WTC11 (cell line): ENCODE results near the gene RPP30. TPM values are rescaled to one million over a fixed set of nuclear protein-coding genes. Genes with fewer than 3 reads are reported as not detected.
"Not testable (repeated sequence)": the region's sequence is repeated elsewhere in the genome, so short reads cannot be mapped to it uniquely, and the experiment has no call there.

Experiments
- ATAC-seq: fragments of 200-7000 bp; cut with Tn5 transposase; 2 replicates; pipeline ENCODE4 v1.10.0; 2021; ENCODE audit warnings: mild to moderate bottlenecking, moderate library complexity
- CTCF ChIA-PET: fragments of 300-600 bp; sonication (Branson Sonifier 250); formaldehyde crosslinking; loops from one replicate; lab custom pipeline; 2021; ENCODE audit warnings: antibody characterized with exemption; lab: Charles Lee
- POLR2A ChIA-PET: fragments of 350-600 bp; sonication (Branson Sonifier 250); formaldehyde crosslinking; loops from one replicate; lab custom pipeline; 2021; ENCODE audit warnings: antibody characterized with exemption; lab: Charles Lee
- DNase-seq: peaks from one replicate; pipeline ENCODE4 v3.0.0; 2021; ENCODE audit warnings: low spot score
- H3K27ac Mint-ChIP-seq: 2 replicates; pipeline ENCODE4 v1.8.0; 2021; ENCODE audit warnings: mixed read lengths
- H3K27me3 Mint-ChIP-seq: 2 replicates; pipeline ENCODE4 v1.8.0; 2021; ENCODE audit warnings: low read depth, mild to moderate bottlenecking, moderate library complexity, mixed read lengths
- H3K36me3 Mint-ChIP-seq: 2 replicates; pipeline ENCODE4 v1.8.0; 2021; ENCODE audit warnings: mixed read lengths
- H3K4me1 Mint-ChIP-seq: 2 replicates; pipeline ENCODE4 v1.8.0; 2022; ENCODE audit warnings: mixed read lengths
- H3K4me3 Mint-ChIP-seq: 2 replicates; pipeline ENCODE4 v1.8.0; 2021; ENCODE audit warnings: mild to moderate bottlenecking, moderate library complexity, mixed read lengths
- H3K9me3 Mint-ChIP-seq: 2 replicates; pipeline ENCODE4 v1.8.0; 2021; ENCODE audit warnings: mixed read lengths
- CBFB ChIP-seq: sonication (generic); formaldehyde crosslinking; IDR thresholded peaks from 2 replicates; pipeline ENCODE4 v1.8.1; 2022; ENCODE audit warnings: mild to moderate bottlenecking, low read depth, missing genetic modification reagents
- ELF4 ChIP-seq: sonication (generic); formaldehyde crosslinking; IDR thresholded peaks from 2 replicates; pipeline ENCODE4 v1.8.1; 2022; ENCODE audit warnings: low read depth, mild to moderate bottlenecking, moderate library complexity, missing genetic modification reagents
- ESRRA ChIP-seq: sonication (generic); formaldehyde crosslinking; IDR thresholded peaks from 2 replicates; pipeline ENCODE4 v1.8.1; 2022; ENCODE audit warnings: mild to moderate bottlenecking, missing genetic modification reagents, borderline replicate concordance
- FOXJ3 ChIP-seq: sonication (generic); formaldehyde crosslinking; IDR thresholded peaks from 2 replicates; pipeline ENCODE4 v1.9.0; 2021; ENCODE audit warnings: missing genetic modification reagents, mild to moderate bottlenecking, borderline replicate concordance
- GABPB1 ChIP-seq: sonication (generic); formaldehyde crosslinking; IDR thresholded peaks from 2 replicates; pipeline ENCODE4 v1.8.1; 2023; ENCODE audit warnings: mild to moderate bottlenecking, missing genetic modification reagents
- GRHL2 ChIP-seq: fragments of 250-450 bp; sonication (Bioruptor Pico); IDR thresholded peaks from 2 replicates; pipeline ENCODE4 v1.8.0; 2022; ENCODE audit warnings: mild to moderate bottlenecking, moderate library complexity; ENCODE audit not compliant: insufficient replicate concordance, severe bottlenecking
- GTF2I ChIP-seq: fragments of 250-450 bp; sonication (Bioruptor Pico); conservative IDR thresholded peaks from 2 replicates; pipeline ENCODE4 v1.4.0; 2021; ENCODE audit warnings: mild to moderate bottlenecking
- MXD4 ChIP-seq: fragments of 250-450 bp; sonication (Bioruptor Pico); IDR thresholded peaks from 2 replicates; pipeline ENCODE4 v1.8.0; 2021; ENCODE audit warnings: mild to moderate bottlenecking, moderate library complexity, borderline replicate concordance
- NFE2L1 ChIP-seq: sonication (generic); formaldehyde crosslinking; IDR thresholded peaks from 2 replicates; pipeline ENCODE4 v1.8.1; 2023; ENCODE audit warnings: missing genetic modification reagents
- NFYB ChIP-seq: sonication (generic); formaldehyde crosslinking; conservative IDR thresholded peaks from 2 replicates; pipeline ENCODE4 v1.8.0; 2022; ENCODE audit warnings: low read depth, missing genetic modification reagents
- NR1H2 ChIP-seq: sonication (generic); formaldehyde crosslinking; IDR thresholded peaks from 2 replicates; pipeline ENCODE4 v1.9.0; 2021; ENCODE audit warnings: mild to moderate bottlenecking, moderate library complexity, missing genetic modification reagents
- NR2C2 ChIP-seq: sonication (generic); formaldehyde crosslinking; IDR thresholded peaks from 2 replicates; pipeline ENCODE4 v1.8.0; 2022; ENCODE audit warnings: mild to moderate bottlenecking, missing genetic modification reagents
- RELA ChIP-seq: sonication (generic); formaldehyde crosslinking; IDR thresholded peaks from 2 replicates; pipeline ENCODE4 v1.8.1; 2022; ENCODE audit warnings: missing genetic modification reagents, mild to moderate bottlenecking, borderline replicate concordance
- SOX15 ChIP-seq: fragments of 250-450 bp; sonication (Bioruptor Pico); IDR thresholded peaks from 2 replicates; pipeline ENCODE4 v1.9.0; 2021; ENCODE audit warnings: mild to moderate bottlenecking
- SP1 ChIP-seq: sonication (generic); formaldehyde crosslinking; conservative IDR thresholded peaks from 2 replicates; pipeline ENCODE4 v1.8.1; 2022; ENCODE audit warnings: missing genetic modification reagents
- ZNF317 ChIP-seq: sonication (generic); formaldehyde crosslinking; IDR thresholded peaks from 2 replicates; pipeline ENCODE4 v1.8.1; 2023; ENCODE audit warnings: low read depth, mild to moderate bottlenecking, moderate library complexity, missing genetic modification reagents, borderline replicate concordance
- total RNA-seq: library from RNA; stranded (reverse); gene quantifications from 3 replicates; pipeline ENCODE4 v1.2.3, GENCODE V29; 2021
- TF ChIP-seq, protein P1 (sequence below): sonication (generic); formaldehyde crosslinking; conservative IDR thresholded peaks from 2 replicates; pipeline ENCODE4 v1.8.1; 2023; ENCODE audit warnings: mild to moderate bottlenecking, low read depth, missing genetic modification reagents, moderate library complexity
- TF ChIP-seq, protein P2 (sequence below): sonication (generic); formaldehyde crosslinking; IDR thresholded peaks from 2 replicates; pipeline ENCODE4 v1.8.0; 2023; ENCODE audit warnings: missing genetic modification reagents, mild to moderate bottlenecking, borderline replicate concordance
- TF ChIP-seq, protein P3 (sequence below): sonication (generic); formaldehyde crosslinking; IDR thresholded peaks from 2 replicates; pipeline ENCODE4 v1.8.0; 2022; ENCODE audit warnings: mild to moderate bottlenecking, missing genetic modification reagents

RPP30 gene
- total RNA-seq, 1 experiment from 2014 or later = 56.4 TPM

DNA sequence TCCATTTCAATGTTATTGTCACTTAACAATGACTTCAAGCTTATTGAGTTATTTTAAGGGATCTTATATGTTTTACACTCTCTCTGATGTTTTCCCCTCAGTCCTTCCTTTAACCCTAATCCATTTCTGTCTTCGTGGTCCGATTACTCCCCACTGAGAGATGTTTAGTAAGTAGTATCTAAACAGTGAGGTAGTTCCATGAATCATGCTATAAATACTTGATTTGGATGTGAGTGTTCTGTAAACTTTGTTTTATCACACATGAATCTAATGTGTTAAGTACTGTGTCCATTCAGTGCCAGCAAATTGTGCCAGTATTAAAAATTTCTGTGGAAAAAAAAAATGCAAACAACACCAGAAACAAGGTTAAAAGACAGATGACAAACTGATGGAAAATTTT is 18.6 kb downstream of the RPP30 start:
- no peak for DNase-seq
- H3K27me3 Mint-ChIP-seq = no peaks in the 10 kb centered on the region
- TF ChIP-seq NR2C2 (CRISPR knock-in tag) (no peak), CBFB (no peak), ZNF317 (CRISPR knock-in tag) (no peak), GABPB1 (CRISPR knock-in tag) (no peak), GRHL2 (CRISPR knock-in tag) (no peak), FOXJ3 (CRISPR knock-in tag) (no peak), MXD4 (CRISPR knock-in tag) (no peak), NFYB (CRISPR knock-in tag) (no peak), NR1H2 (CRISPR knock-in tag) (no peak)
- TF ChIP-seq, protein P1, sequence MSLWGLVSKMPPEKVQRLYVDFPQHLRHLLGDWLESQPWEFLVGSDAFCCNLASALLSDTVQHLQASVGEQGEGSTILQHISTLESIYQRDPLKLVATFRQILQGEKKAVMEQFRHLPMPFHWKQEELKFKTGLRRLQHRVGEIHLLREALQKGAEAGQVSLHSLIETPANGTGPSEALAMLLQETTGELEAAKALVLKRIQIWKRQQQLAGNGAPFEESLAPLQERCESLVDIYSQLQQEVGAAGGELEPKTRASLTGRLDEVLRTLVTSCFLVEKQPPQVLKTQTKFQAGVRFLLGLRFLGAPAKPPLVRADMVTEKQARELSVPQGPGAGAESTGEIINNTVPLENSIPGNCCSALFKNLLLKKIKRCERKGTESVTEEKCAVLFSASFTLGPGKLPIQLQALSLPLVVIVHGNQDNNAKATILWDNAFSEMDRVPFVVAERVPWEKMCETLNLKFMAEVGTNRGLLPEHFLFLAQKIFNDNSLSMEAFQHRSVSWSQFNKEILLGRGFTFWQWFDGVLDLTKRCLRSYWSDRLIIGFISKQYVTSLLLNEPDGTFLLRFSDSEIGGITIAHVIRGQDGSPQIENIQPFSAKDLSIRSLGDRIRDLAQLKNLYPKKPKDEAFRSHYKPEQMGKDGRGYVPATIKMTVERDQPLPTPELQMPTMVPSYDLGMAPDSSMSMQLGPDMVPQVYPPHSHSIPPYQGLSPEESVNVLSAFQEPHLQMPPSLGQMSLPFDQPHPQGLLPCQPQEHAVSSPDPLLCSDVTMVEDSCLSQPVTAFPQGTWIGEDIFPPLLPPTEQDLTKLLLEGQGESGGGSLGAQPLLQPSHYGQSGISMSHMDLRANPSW = no peak
- TF ChIP-seq, protein P2, sequence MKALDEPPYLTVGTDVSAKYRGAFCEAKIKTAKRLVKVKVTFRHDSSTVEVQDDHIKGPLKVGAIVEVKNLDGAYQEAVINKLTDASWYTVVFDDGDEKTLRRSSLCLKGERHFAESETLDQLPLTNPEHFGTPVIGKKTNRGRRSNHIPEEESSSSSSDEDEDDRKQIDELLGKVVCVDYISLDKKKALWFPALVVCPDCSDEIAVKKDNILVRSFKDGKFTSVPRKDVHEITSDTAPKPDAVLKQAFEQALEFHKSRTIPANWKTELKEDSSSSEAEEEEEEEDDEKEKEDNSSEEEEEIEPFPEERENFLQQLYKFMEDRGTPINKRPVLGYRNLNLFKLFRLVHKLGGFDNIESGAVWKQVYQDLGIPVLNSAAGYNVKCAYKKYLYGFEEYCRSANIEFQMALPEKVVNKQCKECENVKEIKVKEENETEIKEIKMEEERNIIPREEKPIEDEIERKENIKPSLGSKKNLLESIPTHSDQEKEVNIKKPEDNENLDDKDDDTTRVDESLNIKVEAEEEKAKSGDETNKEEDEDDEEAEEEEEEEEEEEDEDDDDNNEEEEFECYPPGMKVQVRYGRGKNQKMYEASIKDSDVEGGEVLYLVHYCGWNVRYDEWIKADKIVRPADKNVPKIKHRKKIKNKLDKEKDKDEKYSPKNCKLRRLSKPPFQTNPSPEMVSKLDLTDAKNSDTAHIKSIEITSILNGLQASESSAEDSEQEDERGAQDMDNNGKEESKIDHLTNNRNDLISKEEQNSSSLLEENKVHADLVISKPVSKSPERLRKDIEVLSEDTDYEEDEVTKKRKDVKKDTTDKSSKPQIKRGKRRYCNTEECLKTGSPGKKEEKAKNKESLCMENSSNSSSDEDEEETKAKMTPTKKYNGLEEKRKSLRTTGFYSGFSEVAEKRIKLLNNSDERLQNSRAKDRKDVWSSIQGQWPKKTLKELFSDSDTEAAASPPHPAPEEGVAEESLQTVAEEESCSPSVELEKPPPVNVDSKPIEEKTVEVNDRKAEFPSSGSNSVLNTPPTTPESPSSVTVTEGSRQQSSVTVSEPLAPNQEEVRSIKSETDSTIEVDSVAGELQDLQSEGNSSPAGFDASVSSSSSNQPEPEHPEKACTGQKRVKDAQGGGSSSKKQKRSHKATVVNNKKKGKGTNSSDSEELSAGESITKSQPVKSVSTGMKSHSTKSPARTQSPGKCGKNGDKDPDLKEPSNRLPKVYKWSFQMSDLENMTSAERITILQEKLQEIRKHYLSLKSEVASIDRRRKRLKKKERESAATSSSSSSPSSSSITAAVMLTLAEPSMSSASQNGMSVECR = no peak
- TF ChIP-seq, protein P3, sequence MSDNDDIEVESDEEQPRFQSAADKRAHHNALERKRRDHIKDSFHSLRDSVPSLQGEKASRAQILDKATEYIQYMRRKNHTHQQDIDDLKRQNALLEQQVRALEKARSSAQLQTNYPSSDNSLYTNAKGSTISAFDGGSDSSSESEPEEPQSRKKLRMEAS (CRISPR knock-in tag) = no peak
- TF ChIP-seq, all 79 proteins: peak for 0
- ATAC-seq = no peak
- H3K4me1 Mint-ChIP-seq = no peaks in the 10 kb centered on the region
- no peak overlapping the region for H3K27ac Mint-ChIP-seq
- ChIA-PET CTCF (interaction anchor here (0.6 to 1.9 kb wide), 2 partner anchors 10 to 80 kb away, joined by 3 to 5 read pairs; no protein-coding TSS in a partner anchor), POLR2A (no interaction called here)
- no peaks in the 10 kb centered on the region for H3K9me3 Mint-ChIP-seq
- peaks cover 60% of the 10 kb centered on the region for H3K36me3 Mint-ChIP-seq
- no peak overlapping the region for H3K4me3 Mint-ChIP-seq

DNA sequence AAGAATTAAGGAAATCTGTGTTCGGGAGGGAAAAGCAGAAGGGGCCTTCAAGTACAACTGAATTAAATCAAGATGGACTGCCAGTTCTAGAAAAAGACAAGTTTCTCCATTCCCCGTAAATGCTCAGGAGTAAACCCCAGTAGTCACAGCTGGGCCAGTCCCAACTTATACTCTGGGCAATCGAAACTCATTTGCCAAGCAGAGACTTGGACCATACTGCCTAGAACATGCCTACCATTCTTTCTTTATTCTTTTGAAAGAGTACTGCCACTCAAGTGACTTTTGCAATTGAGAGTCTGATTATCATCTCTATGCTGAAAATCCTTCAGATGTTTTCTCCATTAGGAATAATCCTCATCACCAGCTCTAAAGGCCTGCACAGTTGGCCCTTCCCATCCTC is 21.4 kb downstream of the RPP30 start:
- no peak overlapping the region for H3K4me3 Mint-ChIP-seq
- H3K27me3 Mint-ChIP-seq = no peaks in the 10 kb centered on the region
- peaks cover 48% of the 10 kb centered on the region for H3K36me3 Mint-ChIP-seq
- no peaks in the 10 kb centered on the region for H3K4me1 Mint-ChIP-seq
- ATAC-seq (no peak), DNase-seq (no peak)
- CTCF ChIA-PET = no interaction called here
- no peak for TF ChIP-seq SOX15 (CRISPR knock-in tag)
- no peak for TF ChIP-seq GTF2I
- TF ChIP-seq NR2C2 (CRISPR knock-in tag) = no peak
- TF ChIP-seq RELA (CRISPR knock-in tag) = no peak
- TF ChIP-seq ESRRA (CRISPR knock-in tag) = no peak
- no peak for TF ChIP-seq SP1
- no peak for TF ChIP-seq NFE2L1 (CRISPR knock-in tag)
- TF ChIP-seq ELF4 (CRISPR knock-in tag) = no peak
- no peak for TF ChIP-seq GRHL2 (CRISPR knock-in tag)
- TF ChIP-seq NR1H2 (CRISPR knock-in tag) = no peak
- POLR2A ChIA-PET = no interaction called here
- no peak overlapping the region for H3K27ac Mint-ChIP-seq
- no peaks in the 10 kb centered on the region for H3K9me3 Mint-ChIP-seq

DNA sequence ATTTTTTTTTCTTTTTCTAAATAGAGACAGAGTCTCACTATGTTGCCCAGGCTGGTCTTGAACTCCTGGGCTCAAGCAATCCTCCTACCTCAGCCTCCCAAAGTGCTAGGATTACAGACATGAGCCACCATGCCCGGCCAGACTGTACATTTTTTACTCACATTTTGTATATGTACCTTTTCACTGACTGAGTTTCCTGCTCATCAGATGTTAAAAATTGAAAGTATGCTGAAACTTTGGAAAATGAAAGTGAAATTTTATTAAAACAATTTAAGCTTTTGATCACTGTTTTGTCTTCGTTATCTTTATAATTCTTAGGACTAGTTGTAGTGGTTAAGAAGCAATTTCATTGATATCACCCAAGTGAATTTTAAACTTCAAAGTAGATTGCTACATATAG is 25.1 kb downstream of the RPP30 start:
- H3K27ac Mint-ChIP-seq, DNase-seq, POLR2A ChIA-PET, H3K9me3 Mint-ChIP-seq, CTCF ChIA-PET, ATAC-seq, H3K4me1 Mint-ChIP-seq, H3K4me3 Mint-ChIP-seq, H3K27me3 Mint-ChIP-seq: not testable (repeated sequence)
- peaks cover 27% of the 10 kb centered on the region for H3K36me3 Mint-ChIP-seq
